HCT116 (cell line): ENCODE data around the gene EFR3B.

ENCODE experiments used
- EZH2 ChIP-seq: fragments of 200-600 bp; sonication (generic); IDR thresholded peaks from 2 replicates; pipeline ENCODE4 v1.6.1; 2017; ENCODE audit warnings: antibody characterized with exemption, mixed run types
- POLR2A ChIP-seq: IDR thresholded peaks from 2 replicates; pipeline ENCODE4 v1.7.0; 2011; ENCODE audit warnings: borderline replicate concordance; ENCODE audit not compliant: insufficient read depth, insufficient read length; ENCODE audit errors: extremely low read depth
- POLR2AphosphoS5 ChIP-seq: IDR thresholded peaks from 2 replicates; pipeline ENCODE4 v1.6.1; 2011; ENCODE audit warnings: mild to moderate bottlenecking, low read depth, low read length, moderate library complexity
- SRF ChIP-seq: IDR thresholded peaks from 2 replicates; pipeline ENCODE4 v1.6.1; 2012; ENCODE audit warnings: low read depth
- TF ChIP-seq, protein P1 (sequence below): IDR thresholded peaks from 2 replicates; pipeline ENCODE4 v1.6.1; 2012; ENCODE audit warnings: low read depth
- TF ChIP-seq, protein P2 (sequence below), 3 experiments: fragments of 200-600 bp in 1 of 3; sonication (generic) in 1 of 3; IDR thresholded peaks in 2 of 3; conservative IDR thresholded peaks in 1 of 3; 2 replicates each; pipeline ENCODE4 v1.5.1; 2012 to 2017; ENCODE audit warnings: low read depth in 2 of 3, low read length in 2 of 3, antibody characterized with exemption in 1 of 3, borderline replicate concordance in 1 of 3, control low read depth in 1 of 3, mild to moderate bottlenecking in 1 of 3, mixed read lengths in 1 of 3, mixed run types in 1 of 3, moderate library complexity in 1 of 3; ENCODE audit not compliant: insufficient read depth in 1 of 3

DNA sequence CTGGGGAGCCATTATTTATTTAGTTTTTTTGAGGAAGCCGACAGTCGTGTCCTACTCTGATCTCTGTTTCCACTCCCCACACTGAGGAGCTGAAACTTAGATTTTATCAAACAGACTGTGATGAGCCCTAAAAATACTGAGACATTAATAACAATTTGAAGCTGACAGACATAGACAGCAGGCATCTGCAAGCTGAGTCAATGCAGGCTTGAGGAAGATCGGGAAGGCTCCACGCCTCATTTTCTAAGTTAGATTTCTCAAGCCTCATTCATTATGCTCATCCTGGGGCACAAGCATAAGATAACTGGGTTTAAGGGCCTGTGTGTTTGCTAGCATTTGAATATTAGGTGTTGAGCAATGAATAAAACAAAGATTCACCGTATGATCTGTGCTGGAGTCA is 26.3 kb downstream of the EFR3B start:
- TF ChIP-seq EZH2 (no peak), POLR2AphosphoS5 (no peak), POLR2A (no peak), SRF (no peak)
- TF ChIP-seq, protein P1, sequence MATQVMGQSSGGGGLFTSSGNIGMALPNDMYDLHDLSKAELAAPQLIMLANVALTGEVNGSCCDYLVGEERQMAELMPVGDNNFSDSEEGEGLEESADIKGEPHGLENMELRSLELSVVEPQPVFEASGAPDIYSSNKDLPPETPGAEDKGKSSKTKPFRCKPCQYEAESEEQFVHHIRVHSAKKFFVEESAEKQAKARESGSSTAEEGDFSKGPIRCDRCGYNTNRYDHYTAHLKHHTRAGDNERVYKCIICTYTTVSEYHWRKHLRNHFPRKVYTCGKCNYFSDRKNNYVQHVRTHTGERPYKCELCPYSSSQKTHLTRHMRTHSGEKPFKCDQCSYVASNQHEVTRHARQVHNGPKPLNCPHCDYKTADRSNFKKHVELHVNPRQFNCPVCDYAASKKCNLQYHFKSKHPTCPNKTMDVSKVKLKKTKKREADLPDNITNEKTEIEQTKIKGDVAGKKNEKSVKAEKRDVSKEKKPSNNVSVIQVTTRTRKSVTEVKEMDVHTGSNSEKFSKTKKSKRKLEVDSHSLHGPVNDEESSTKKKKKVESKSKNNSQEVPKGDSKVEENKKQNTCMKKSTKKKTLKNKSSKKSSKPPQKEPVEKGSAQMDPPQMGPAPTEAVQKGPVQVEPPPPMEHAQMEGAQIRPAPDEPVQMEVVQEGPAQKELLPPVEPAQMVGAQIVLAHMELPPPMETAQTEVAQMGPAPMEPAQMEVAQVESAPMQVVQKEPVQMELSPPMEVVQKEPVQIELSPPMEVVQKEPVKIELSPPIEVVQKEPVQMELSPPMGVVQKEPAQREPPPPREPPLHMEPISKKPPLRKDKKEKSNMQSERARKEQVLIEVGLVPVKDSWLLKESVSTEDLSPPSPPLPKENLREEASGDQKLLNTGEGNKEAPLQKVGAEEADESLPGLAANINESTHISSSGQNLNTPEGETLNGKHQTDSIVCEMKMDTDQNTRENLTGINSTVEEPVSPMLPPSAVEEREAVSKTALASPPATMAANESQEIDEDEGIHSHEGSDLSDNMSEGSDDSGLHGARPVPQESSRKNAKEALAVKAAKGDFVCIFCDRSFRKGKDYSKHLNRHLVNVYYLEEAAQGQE: no peak
- TF ChIP-seq, protein P2, sequence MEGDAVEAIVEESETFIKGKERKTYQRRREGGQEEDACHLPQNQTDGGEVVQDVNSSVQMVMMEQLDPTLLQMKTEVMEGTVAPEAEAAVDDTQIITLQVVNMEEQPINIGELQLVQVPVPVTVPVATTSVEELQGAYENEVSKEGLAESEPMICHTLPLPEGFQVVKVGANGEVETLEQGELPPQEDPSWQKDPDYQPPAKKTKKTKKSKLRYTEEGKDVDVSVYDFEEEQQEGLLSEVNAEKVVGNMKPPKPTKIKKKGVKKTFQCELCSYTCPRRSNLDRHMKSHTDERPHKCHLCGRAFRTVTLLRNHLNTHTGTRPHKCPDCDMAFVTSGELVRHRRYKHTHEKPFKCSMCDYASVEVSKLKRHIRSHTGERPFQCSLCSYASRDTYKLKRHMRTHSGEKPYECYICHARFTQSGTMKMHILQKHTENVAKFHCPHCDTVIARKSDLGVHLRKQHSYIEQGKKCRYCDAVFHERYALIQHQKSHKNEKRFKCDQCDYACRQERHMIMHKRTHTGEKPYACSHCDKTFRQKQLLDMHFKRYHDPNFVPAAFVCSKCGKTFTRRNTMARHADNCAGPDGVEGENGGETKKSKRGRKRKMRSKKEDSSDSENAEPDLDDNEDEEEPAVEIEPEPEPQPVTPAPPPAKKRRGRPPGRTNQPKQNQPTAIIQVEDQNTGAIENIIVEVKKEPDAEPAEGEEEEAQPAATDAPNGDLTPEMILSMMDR (IDR thresholded peaks at IDR 0.05 in 2 of 3, conservative IDR thresholded peaks at IDR 0.05 in 1 of 3; ENCODE audit: borderline replicate concordance in 1 of 3, insufficient read depth in 1 of 3, low read depth in 2 of 3, low read length in 2 of 3): no peak
